Thyroid gland (tissue), 4 donors: ENCODE measurements around the gene APELA.

Experiments
- POLR2A ChIP-seq, 2 donors: fragments of 450-650 bp; IDR thresholded peaks; one replicate each; pipeline ENCODE4 v1.6.1; 2017; ENCODE audit warnings: antibody characterized with exemption in 2 of 2, mild to moderate bottlenecking in 2 of 2, moderate library complexity in 1 of 2
- TF ChIP-seq, protein P1 (sequence below), 6 experiments: fragments of 200-600 bp in 3 of 6; fragments of 450-650 bp in 3 of 6; sonication (generic) in 3 of 6; IDR thresholded peaks; one replicate each; pipeline ENCODE4 v1.5.1; 2016 to 2019; ENCODE audit warnings: antibody characterized with exemption in 6 of 6, mild to moderate bottlenecking in 2 of 6, inconsistent platforms in 1 of 6, moderate library complexity in 1 of 6

DNA sequence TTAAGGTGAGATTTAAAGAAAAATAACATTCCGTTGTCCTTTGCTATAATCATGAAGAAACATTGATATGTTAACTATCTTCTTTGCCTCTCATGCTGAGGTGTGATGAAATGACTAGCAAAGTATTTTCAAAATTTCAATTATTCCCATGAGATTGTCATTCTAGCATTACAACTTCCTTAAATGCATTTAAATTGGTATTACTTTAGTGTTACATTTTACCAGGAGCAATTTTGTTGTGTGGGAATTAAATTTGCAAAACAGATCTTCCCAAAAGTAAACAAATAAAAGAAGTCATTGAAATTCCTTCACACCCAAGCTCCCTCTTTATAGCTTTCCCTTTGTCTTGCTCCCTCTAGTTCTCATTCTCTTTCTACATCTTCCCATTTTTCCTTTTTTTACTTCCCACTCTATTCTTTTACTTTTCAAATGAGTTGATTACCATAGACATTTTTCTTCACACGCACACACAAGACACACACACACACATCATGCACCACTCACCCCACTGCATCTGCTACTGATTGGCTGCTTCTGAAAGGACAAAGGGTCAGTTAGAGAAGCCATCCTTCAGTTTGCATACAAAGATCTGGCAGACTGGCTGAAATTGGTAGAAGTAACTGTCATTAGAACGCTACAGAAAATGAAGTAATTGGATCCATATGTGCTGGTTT, 10.0 kb upstream of the APELA start:
- TF ChIP-seq, protein P1, sequence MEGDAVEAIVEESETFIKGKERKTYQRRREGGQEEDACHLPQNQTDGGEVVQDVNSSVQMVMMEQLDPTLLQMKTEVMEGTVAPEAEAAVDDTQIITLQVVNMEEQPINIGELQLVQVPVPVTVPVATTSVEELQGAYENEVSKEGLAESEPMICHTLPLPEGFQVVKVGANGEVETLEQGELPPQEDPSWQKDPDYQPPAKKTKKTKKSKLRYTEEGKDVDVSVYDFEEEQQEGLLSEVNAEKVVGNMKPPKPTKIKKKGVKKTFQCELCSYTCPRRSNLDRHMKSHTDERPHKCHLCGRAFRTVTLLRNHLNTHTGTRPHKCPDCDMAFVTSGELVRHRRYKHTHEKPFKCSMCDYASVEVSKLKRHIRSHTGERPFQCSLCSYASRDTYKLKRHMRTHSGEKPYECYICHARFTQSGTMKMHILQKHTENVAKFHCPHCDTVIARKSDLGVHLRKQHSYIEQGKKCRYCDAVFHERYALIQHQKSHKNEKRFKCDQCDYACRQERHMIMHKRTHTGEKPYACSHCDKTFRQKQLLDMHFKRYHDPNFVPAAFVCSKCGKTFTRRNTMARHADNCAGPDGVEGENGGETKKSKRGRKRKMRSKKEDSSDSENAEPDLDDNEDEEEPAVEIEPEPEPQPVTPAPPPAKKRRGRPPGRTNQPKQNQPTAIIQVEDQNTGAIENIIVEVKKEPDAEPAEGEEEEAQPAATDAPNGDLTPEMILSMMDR (IDR thresholded peaks at IDR 0.05), result no peak
- no peak for TF ChIP-seq POLR2A (IDR thresholded peaks at IDR 0.05)
